Gastrocnemius medialis (tissue), 4 donors: ENCODE results near the gene NPIPB2.

ENCODE experiments used
- POLR2A ChIP-seq, 2 donors: fragments of 450-650 bp; IDR thresholded peaks; one replicate each; pipeline ENCODE4 v1.6.1; 2017; ENCODE audit warnings: antibody characterized with exemption in 2 of 2, mild to moderate bottlenecking in 2 of 2, moderate library complexity in 2 of 2
- TF ChIP-seq, protein P1 (sequence below), 5 experiments: fragments of 450-650 bp in 3 of 5; fragments of 200-600 bp in 2 of 5; sonication (generic) in 2 of 5; IDR thresholded peaks in 4 of 5; conservative IDR thresholded peaks in 1 of 5; 1 replicate in 4 of 5; 2 replicates in 1 of 5; pipeline ENCODE4 v1.5.1; 2016 to 2019; ENCODE audit warnings: antibody characterized with exemption in 5 of 5, mild to moderate bottlenecking in 3 of 5, moderate library complexity in 3 of 5

DNA sequence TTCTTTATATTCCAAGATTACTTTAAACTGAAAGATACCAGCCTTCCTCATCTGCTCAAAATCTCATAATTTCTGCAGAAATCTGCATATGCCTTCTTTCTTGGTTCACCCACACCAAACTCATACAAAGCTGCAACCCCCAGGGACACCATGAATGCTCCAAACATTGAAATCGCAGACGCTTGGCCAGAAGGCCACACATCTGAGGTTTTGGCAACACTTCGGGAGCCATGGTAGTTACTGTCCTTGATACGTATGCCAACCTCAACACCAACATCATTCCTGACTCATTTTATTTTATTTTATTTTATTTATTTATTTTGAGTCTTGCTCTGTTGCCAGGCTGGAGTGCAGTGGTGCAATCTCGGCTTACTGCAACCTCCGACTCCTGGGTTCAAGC is 37.9 kb downstream of the NPIPB2 start:
- TF ChIP-seq, protein P1, sequence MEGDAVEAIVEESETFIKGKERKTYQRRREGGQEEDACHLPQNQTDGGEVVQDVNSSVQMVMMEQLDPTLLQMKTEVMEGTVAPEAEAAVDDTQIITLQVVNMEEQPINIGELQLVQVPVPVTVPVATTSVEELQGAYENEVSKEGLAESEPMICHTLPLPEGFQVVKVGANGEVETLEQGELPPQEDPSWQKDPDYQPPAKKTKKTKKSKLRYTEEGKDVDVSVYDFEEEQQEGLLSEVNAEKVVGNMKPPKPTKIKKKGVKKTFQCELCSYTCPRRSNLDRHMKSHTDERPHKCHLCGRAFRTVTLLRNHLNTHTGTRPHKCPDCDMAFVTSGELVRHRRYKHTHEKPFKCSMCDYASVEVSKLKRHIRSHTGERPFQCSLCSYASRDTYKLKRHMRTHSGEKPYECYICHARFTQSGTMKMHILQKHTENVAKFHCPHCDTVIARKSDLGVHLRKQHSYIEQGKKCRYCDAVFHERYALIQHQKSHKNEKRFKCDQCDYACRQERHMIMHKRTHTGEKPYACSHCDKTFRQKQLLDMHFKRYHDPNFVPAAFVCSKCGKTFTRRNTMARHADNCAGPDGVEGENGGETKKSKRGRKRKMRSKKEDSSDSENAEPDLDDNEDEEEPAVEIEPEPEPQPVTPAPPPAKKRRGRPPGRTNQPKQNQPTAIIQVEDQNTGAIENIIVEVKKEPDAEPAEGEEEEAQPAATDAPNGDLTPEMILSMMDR (IDR thresholded peaks at IDR 0.05 in 4 of 5, conservative IDR thresholded peaks at IDR 0.05 in 1 of 5): no peak
- TF ChIP-seq POLR2A (IDR thresholded peaks at IDR 0.05): no peak
